ENCODE data around the gene LIMS2.

Gene LIMS2

GRCh38 chr2:127619877-127620705 lies 55.2 kb downstream of the LIMS2 start:
- DNase-seq = no peak

GRCh38 chr2:127619203-127619590 lies 56.1 kb downstream of the LIMS2 start:
- no peak for DNase-seq

GRCh38 chr2:127618551-127619202 lies 56.7 kb downstream of the LIMS2 start:
- DNase-seq = no peak

GRCh38 chr2:127615511-127616166 lies 59.7 kb downstream of the LIMS2 start:
- DNase-seq = peak; percentile 55

- DNase-seq = no peak
Measured at GRCh38 chr2:127614731-127615130, 60.6 kb downstream of the LIMS2 start.

GRCh38 chr2:127614246-127614645 lies 61.1 kb downstream of the LIMS2 start:
- no peak for DNase-seq

- no peak for DNase-seq
Measured at GRCh38 chr2:127612111-127612822, 63.1 kb downstream of the LIMS2 start.

- no peak for DNase-seq
Measured at GRCh38 chr2:127611076-127611925, 64.0 kb downstream of the LIMS2 start.

GRCh38 chr2:127610561-127610960 lies 64.8 kb downstream of the LIMS2 start:
- DNase-seq = no peak

GRCh38 chr2:127609818-127610217 lies 65.5 kb downstream of the LIMS2 start:
- no peak for DNase-seq

GRCh38 chr2:127609031-127609751 lies 66.1 kb downstream of the LIMS2 start:
- no peak for DNase-seq

GRCh38 chr2:127608061-127609030 lies 67.0 kb downstream of the LIMS2 start:
- no peak for DNase-seq

GRCh38 chr2:127607399-127607908 lies 67.9 kb downstream of the LIMS2 start:
- DNase-seq = no peak

- no peak for DNase-seq
Measured at GRCh38 chr2:127606625-127607398, 68.5 kb downstream of the LIMS2 start.

- DNase-seq = no peak
Measured at GRCh38 chr2:127605691-127606263, 69.6 kb downstream of the LIMS2 start.

GRCh38 chr2:127604986-127605385 lies 70.3 kb downstream of the LIMS2 start:
- DNase-seq = no peak

- DNase-seq = no peak
Measured at GRCh38 chr2:127599211-127599610, 76.1 kb downstream of the LIMS2 start.

- no peak for DNase-seq
Measured at GRCh38 chr2:127598711-127599110, 76.6 kb downstream of the LIMS2 start.

GRCh38 chr2:127597984-127598380 lies 77.3 kb downstream of the LIMS2 start:
- DNase-seq = no peak
